IPS DF 19.7 (cell line): ENCODE results near the gene ITGAL.

Experiments used
- DNase-seq: peaks from one replicate; pipeline ENCODE4 v3.0.0-alpha.2; 2013; ENCODE audit warnings: low read depth, low spot score

Gene ITGAL

GRCh38 chr16:30567160-30567990 is 94.8 kb downstream of the ITGAL start:
- DNase-seq: no peak

DNA sequence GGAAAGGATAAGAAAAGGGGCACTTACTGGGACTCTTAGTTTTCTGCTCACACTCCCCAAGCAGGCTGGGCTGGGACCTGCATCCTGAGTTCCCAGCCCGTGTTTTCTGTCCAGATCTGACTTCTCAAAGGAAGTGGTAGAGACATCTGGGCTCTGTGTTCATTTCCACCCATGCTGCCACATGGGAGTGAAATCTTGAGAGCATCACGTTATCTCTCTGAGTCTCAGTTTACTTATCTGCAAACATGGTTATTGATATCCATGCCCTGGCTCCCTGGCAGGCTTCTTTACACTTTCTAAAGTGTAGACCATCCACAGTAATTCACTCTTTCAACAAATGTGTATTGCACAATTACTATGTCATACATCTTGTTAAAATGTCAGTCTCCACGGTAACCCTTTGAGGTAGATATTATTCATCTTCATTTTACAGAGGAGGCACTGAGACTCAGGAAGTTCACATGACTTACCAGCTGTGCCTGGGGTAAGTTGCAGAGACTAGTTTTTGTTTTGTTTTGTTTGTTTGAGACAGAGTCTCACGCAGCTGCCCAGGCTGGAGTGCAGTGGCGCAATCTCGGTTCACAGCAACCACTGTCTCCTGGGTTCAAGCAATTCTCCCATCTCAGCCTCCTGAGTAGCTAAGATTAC is 95.6 kb downstream of the ITGAL start:
- no peak for DNase-seq

DNA sequence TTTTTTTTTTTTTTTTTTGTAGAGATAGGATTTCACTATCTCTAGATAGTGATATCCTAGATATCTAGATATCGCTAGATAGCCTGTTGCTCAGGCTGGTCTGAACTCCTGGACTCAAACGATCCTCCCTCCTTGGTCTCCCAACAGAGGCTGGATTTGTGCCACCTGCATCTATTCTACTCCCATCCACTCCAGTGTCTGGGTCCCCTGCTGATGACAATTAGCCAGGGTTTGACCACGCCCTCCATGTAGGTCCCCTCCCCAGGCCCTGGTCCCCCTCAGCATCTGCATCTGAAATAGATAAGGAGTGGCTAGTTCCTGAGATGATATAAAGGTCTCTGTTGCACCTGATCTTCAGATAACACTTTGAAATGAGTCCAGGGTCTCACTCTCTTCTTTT is 96.7 kb downstream of the ITGAL start:
- DNase-seq: no peak

DNA sequence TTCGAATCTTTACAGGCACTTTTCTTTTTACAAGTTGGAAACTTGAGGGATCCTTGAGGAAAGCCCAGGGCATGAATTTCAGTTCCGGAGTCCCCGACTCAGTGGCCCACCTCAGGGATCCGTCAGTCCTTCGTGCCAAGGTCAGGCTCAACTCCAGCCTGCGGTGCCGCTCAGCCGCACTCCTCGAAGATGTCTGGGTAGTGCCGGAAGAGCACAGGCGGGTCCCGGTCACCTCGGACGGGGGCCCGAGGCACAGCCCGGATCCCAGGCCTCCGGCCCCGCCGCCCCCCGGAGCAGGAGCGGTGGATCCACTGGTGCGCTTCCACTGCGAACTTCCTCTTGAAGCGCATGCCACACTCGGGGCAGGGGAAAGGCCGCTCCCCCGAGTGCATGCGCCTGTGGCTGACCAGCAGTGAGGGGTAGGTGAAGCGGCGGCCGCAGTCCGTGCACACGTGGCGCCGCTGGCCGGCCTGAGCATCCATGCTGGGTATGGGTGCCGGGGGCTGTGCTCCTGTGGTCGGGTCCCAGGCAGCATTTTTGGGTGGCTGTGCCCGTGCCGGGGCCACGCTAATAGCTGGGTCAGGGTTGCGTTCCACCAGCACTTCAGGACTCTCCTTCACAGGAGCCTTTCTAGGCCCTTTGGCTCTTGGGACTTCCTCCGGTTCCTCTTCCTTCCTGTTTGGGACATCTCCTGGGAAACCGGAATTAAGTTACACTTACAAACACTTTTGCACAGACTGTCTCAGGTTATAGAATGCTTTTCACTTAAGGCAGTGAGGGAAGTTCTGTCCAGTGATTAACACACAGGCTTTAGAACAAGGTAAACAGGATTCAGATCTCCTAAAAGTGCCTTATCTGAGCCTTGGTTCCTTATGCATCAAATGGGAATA is 97.4 kb downstream of the ITGAL start:
- DNase-seq: no peak

- no peak for DNase-seq
These were observed 98.3 kb downstream of the ITGAL start for GRCh38 chr16:30570636-30571444.

DNA sequence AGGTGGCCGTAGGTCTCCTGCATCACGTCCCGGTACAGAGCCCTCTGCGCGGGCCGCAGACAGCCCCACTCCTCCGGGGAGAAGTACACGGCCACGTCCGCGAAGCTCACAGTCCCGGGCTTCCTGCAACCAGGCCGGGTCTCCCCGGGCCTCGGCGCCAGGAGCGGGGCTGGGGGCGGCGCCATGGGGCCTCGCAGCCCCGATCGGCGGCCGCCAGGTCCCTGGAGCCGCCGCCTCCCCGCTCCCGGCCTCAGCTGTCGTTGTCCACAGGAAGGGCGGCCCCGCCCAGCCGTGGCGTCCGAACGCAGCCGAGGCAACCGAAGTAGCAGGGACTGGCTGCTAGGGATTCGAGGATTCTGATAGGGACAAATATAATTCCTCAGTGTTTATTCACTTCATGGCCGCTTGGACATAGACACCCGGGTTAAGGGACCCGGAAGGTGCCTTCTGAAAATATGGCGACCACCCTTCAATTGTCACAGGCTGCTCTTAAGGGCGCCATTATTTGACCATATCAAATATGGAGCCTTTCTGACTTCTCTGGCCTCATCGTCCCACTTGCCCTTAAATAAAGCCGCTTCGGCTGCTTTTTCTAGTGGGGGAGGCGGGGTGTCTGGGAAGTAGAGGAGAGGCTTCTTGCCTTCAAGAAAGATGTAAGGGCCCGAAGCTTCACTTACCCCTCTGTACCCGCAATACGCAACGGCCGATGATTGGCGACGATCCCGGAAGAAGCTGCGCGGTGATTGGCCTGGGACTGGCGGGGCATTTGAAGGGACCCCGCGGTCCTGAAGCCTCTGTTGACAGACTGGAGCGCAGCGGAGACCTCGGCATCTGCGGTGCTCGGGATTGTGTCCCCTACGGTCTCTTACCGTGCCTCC is 99.1 kb downstream of the ITGAL start, which contains the start of gene ZNF688:
Gene ZNF688, minus strand, starts transcription at position 270 of the 878 bp plus-strand sequence. Its CDS starts 85 bp downstream, at position 185.
- DNase-seq: peak; percentile 90
